Activated CD8-positive, alpha-beta memory T cell treated with anti-CD3 and anti-CD28 coated beads, Interleukin-2, amount 50 U/mL, for 24 hours (primary cell): ENCODE results near the gene ZNHIT3.
"Not testable (repeated sequence)": the region's sequence is repeated elsewhere in the genome, so short reads cannot be mapped to it uniquely, and the experiment has no call there.

ENCODE experiments used
- DNase-seq: peaks from one replicate; pipeline ENCODE4 v3.0.0-alpha.2; 2020; ENCODE audit errors: extremely low read depth

ZNHIT3 gene

GRCh38 chr17:36484021-36484420 is 2.5 kb upstream of the ZNHIT3 start:
- not testable (repeated sequence) for DNase-seq

- DNase-seq: no peak
Observed at GRCh38 chr17:36485027-36485426, 1.5 kb upstream of the ZNHIT3 start.

- DNase-seq: no peak
Observed at GRCh38 chr17:36485805-36486203, 677 bp upstream of the ZNHIT3 start.

- DNase-seq: no peak
Observed at GRCh38 chr17:36493956-36494355, 7.5 kb downstream of the ZNHIT3 start.

- no peak for DNase-seq
Observed at GRCh38 chr17:36494674-36495073, 8.2 kb downstream of the ZNHIT3 start.

- no peak for DNase-seq
Observed at GRCh38 chr17:36495076-36495578, 8.6 kb downstream of the ZNHIT3 start.

GRCh38 chr17:36496018-36496789 is 9.7 kb downstream of the ZNHIT3 start:
- DNase-seq: no peak

- no peak for DNase-seq
Observed at GRCh38 chr17:36498155-36498554, 11.7 kb downstream of the ZNHIT3 start.

GRCh38 chr17:36498560-36499300 is 12.2 kb downstream of the ZNHIT3 start:
- no peak for DNase-seq

- no peak for DNase-seq
Observed at GRCh38 chr17:36500745-36501225, 14.3 kb downstream of the ZNHIT3 start.

- DNase-seq: no peak
Observed at GRCh38 chr17:36501351-36501750, 14.9 kb downstream of the ZNHIT3 start.

GRCh38 chr17:36501963-36502362 is 15.5 kb downstream of the ZNHIT3 start:
- no peak for DNase-seq

GRCh38 chr17:36503456-36504155 is 17.1 kb downstream of the ZNHIT3 start:
- DNase-seq: no peak

- no peak for DNase-seq
Observed at GRCh38 chr17:36504156-36504545, 17.7 kb downstream of the ZNHIT3 start.

- no peak for DNase-seq
Observed at GRCh38 chr17:36505171-36505570, 18.7 kb downstream of the ZNHIT3 start.

- DNase-seq: no peak
Observed at GRCh38 chr17:36506249-36506826, 19.9 kb downstream of the ZNHIT3 start.

GRCh38 chr17:36506831-36507230 is 20.4 kb downstream of the ZNHIT3 start:
- DNase-seq: no peak

GRCh38 chr17:36507266-36507665 is 20.8 kb downstream of the ZNHIT3 start:
- DNase-seq: no peak

GRCh38 chr17:36508439-36508838 is 22.0 kb downstream of the ZNHIT3 start:
- not testable (repeated sequence) for DNase-seq

- DNase-seq: no peak
Observed at GRCh38 chr17:36509272-36509985, 22.9 kb downstream of the ZNHIT3 start.

- DNase-seq: no peak
Observed at GRCh38 chr17:36510636-36511035, 24.2 kb downstream of the ZNHIT3 start.
